ENCODE results near the gene CHST12. TPM values are rescaled to one million over a fixed set of nuclear protein-coding genes. Genes with fewer than 3 reads are reported as not detected.

The CHST12 gene
- total and polyA plus RNA-seq, 2 experiments from 2014 or later, result 7.2 to 21.5 TPM

DNA sequence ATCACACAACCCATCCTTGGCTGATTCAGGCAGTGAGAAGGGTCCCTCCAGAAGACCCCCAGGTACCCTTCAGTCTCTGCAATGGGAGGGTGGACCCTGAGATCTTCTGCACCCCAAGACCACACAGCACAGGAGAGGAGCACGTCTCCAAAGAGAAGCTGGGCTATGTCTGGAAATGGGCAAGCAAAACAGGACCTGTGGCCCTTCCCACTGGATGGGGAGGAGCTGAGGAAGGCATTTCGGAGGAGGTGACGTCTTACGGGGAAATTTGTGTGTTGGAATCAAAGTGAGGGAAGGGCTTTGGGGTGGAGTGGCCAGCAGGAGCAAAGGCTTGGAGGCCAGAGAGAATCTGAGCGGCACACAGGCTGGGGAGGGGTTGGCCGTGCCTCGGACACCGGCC, 56.3 kb downstream of the CHST12 start:
- Histone ChIP-seq H3K4me2 (no peak overlapping the region), H4K20me1 (ENCODE audit: insufficient read depth, poor library complexity, severe bottlenecking) (no peaks in the 10 kb centered on the region), H3K4me3 (no peak overlapping the region), H3K9me2 (replicated peaks; ENCODE audit: insufficient read depth) (no peaks in the 10 kb centered on the region), H3K36me3 (replicated peaks; ENCODE audit: insufficient read depth, low read depth) (no peaks in the 10 kb centered on the region), H2AFZ (no peak overlapping the region), H3K27me3 (no peaks in the 10 kb centered on the region), H3K27ac (no peak overlapping the region), H3K4me1 (ENCODE audit: insufficient read depth) (no peaks in the 10 kb centered on the region), H3K9me3 (ENCODE audit: low read depth) (no peaks in the 10 kb centered on the region), H3K79me2 (no peaks in the 10 kb centered on the region)
- TF ChIP-seq, protein P1, sequence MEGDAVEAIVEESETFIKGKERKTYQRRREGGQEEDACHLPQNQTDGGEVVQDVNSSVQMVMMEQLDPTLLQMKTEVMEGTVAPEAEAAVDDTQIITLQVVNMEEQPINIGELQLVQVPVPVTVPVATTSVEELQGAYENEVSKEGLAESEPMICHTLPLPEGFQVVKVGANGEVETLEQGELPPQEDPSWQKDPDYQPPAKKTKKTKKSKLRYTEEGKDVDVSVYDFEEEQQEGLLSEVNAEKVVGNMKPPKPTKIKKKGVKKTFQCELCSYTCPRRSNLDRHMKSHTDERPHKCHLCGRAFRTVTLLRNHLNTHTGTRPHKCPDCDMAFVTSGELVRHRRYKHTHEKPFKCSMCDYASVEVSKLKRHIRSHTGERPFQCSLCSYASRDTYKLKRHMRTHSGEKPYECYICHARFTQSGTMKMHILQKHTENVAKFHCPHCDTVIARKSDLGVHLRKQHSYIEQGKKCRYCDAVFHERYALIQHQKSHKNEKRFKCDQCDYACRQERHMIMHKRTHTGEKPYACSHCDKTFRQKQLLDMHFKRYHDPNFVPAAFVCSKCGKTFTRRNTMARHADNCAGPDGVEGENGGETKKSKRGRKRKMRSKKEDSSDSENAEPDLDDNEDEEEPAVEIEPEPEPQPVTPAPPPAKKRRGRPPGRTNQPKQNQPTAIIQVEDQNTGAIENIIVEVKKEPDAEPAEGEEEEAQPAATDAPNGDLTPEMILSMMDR (IDR thresholded peaks at IDR 0.05; ENCODE audit: poor library complexity), result no peak
- TF ChIP-seq EZH2phosphoT487 (IDR thresholded peaks at IDR 0.05; ENCODE audit: low read depth, severe bottlenecking, unreplicated experiment), result no peak
- no peak for TF ChIP-seq EZH2 (IDR thresholded peaks at IDR 0.05; ENCODE audit: borderline replicate concordance)
- WGBS (ENCODE audit: low lambda C conversion rate, missing lambda C conversion rate), result 85% methylated on average over 8 of the region's 8 CpGs
- no peak for DNase-seq (ENCODE audit: low spot score)

DNA sequence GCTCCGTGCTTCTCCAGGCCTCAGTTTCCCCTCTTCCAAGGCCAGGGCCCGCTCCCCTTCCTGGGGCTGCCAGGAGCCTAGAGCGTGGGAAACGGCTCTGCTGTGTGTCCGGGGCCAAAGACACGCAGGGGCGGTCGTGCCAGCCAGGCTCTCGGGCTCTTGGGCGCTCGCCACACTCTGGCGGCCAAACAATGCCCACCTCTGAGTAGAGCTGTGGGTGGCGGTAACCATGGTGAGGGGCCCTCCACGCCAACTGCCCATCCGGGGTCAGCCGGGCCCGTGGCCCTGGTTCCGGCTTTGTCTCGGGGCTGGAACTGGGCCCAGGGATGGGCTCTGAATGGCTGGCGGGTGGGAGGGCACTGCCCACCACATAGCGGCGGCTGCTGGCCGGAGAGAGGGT, 56.8 kb downstream of the CHST12 start:
- Histone ChIP-seq H3K27ac (no peak overlapping the region), H3K4me2 (no peak overlapping the region), H3K36me3 (replicated peaks; ENCODE audit: insufficient read depth, low read depth) (no peaks in the 10 kb centered on the region), H4K20me1 (ENCODE audit: insufficient read depth, poor library complexity, severe bottlenecking) (no peaks in the 10 kb centered on the region), H2AFZ (no peak overlapping the region), H3K9me2 (replicated peaks; ENCODE audit: insufficient read depth) (no peaks in the 10 kb centered on the region), H3K4me3 (no peak overlapping the region), H3K9me3 (ENCODE audit: low read depth) (no peaks in the 10 kb centered on the region), H3K79me2 (no peaks in the 10 kb centered on the region), H3K27me3 (no peaks in the 10 kb centered on the region), H3K4me1 (ENCODE audit: insufficient read depth) (no peaks in the 10 kb centered on the region)
- TF ChIP-seq EZH2phosphoT487 (IDR thresholded peaks at IDR 0.05; ENCODE audit: low read depth, severe bottlenecking, unreplicated experiment) (no peak), EZH2 (IDR thresholded peaks at IDR 0.05; ENCODE audit: borderline replicate concordance) (no peak)
- TF ChIP-seq, protein P1 (IDR thresholded peaks at IDR 0.05; ENCODE audit: poor library complexity), result no peak
- WGBS (ENCODE audit: low lambda C conversion rate, missing lambda C conversion rate), result 94% methylated on average over 23 of the region's 23 CpGs
- DNase-seq (ENCODE audit: low spot score), result no peak

DNA sequence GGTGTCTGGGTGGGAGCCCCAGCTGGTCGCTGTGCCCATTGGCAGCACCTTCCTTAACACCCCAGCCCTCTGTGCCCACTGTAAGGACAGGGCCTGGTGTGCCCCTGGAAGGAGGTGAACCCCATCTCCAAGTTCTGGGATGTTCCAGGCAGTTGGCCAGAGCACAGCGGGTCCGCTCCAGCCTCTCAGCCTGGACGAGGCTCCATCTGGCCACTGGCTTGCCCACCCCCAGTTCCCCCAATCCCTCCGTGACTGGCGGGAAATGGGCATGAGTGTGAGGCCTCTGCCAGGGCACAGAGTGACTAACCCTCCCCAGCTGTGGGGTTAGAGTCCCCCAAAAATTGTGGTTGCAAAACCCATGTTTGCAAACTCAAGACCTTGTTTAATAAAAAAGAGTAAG, 57.2 kb downstream of the CHST12 start:
- no peak for TF ChIP-seq EZH2phosphoT487 (IDR thresholded peaks at IDR 0.05; ENCODE audit: low read depth, severe bottlenecking, unreplicated experiment)
- TF ChIP-seq, protein P1 (IDR thresholded peaks at IDR 0.05; ENCODE audit: poor library complexity), result no peak
- TF ChIP-seq EZH2 (IDR thresholded peaks at IDR 0.05; ENCODE audit: borderline replicate concordance), result no peak
- H3K4me2 ChIP-seq, result no peak overlapping the region
- H2AFZ ChIP-seq, result no peak overlapping the region
- H3K27me3 ChIP-seq, result no peaks in the 10 kb centered on the region
- H3K9me2 ChIP-seq (replicated peaks; ENCODE audit: insufficient read depth), result no peaks in the 10 kb centered on the region
- no peaks in the 10 kb centered on the region for H3K79me2 ChIP-seq
- H3K36me3 ChIP-seq (replicated peaks; ENCODE audit: insufficient read depth, low read depth), result no peaks in the 10 kb centered on the region
- no peaks in the 10 kb centered on the region for H3K9me3 ChIP-seq (ENCODE audit: low read depth)
- H3K27ac ChIP-seq, result no peak overlapping the region
- no peaks in the 10 kb centered on the region for H4K20me1 ChIP-seq (ENCODE audit: insufficient read depth, poor library complexity, severe bottlenecking)
- WGBS (ENCODE audit: low lambda C conversion rate, missing lambda C conversion rate), result 95% methylated on average over 6 of the region's 6 CpGs
- H3K4me1 ChIP-seq (ENCODE audit: insufficient read depth), result no peaks in the 10 kb centered on the region
- DNase-seq (ENCODE audit: low spot score), result no peak
- H3K4me3 ChIP-seq, result no peak overlapping the region

Measured in hepatocyte (in vitro differentiated cells).